GM18526 (cell line): Measurements from ENCODE around the gene ADRB2.

Experiments
- POLR2A ChIP-seq: IDR thresholded peaks from 3 replicates; pipeline ENCODE4 v1.6.1; 2011; ENCODE audit not compliant: insufficient read length; ENCODE audit errors: extremely low read depth

Gene ADRB2

GRCh38 chr5:148798786-148799185, 27.6 kb upstream of the ADRB2 start:
- TF ChIP-seq POLR2A: no peak

- no peak for TF ChIP-seq POLR2A
Measured at GRCh38 chr5:148799737-148800527, 26.5 kb upstream of the ADRB2 start.

GRCh38 chr5:148801682-148802276, 24.6 kb upstream of the ADRB2 start:
- TF ChIP-seq POLR2A: no peak

- no peak for TF ChIP-seq POLR2A
Measured at GRCh38 chr5:148804393-148804792, 22.0 kb upstream of the ADRB2 start.

DNA sequence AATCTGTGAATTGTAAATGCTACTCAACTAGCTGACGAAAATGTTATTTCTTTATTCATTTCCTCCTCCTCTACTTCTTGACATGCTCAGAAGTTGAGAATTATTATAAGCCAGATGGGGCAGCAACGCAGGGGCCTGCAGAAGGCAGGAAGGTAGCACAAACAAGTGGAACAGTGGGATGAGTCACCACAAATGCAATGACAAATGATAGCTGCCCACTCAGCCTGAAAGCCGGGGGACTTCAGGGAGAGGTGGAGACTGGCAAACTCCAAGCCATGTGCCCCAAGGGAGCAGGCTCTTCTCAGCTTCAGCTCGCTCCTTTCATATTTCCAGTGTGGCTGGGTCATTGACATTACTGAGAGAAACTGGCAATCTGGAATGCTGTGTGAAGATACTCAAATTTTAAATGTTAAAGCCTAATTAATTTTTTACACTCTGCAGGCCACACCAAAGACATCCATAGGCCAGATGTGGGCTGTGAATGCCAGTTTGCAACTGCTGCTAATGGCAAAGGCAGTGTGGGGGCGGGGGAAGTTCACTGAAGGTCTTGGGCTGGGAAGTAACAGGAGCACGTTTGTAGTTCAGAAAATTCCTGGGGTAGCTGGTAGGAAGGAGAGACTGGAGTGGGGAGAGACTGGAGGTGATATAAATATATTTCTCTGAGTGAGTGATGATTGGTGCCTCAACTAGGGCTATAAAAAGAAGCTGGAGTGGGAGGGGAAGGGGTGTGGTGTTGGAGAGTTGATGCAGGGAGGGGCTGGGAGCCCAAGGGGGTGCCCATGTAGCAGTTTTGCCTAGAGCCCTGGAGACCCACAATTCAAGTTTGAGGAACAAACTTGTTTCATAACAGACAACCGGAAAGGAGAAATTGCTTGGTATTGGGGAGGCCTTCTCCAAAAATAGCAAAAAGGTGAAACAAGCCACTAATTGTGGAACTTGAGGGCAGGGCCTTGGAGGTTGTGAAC, 20.8 kb upstream of the ADRB2 start:
- no peak for TF ChIP-seq POLR2A

DNA sequence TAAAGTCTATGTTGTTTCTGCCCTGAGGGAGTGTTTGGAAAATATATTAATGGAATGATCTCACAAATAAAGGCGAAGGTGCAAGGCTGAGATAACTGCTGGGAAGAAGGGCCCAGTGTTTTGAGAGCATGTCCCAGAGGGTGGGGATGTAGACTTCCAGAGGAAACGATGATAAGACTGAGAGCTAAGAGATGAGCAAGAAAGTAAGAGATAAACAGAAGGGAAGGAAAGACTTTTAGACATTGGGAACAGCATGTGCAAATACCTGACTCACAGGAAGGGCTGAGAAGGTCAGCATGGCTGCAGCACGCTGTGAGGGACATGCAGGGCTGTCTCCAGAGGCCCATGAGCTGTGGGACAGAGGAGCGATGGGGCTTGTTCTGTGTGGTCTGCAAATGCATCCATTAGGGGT, 19.9 kb upstream of the ADRB2 start:
- no peak for TF ChIP-seq POLR2A

GRCh38 chr5:148807851-148808250, 18.6 kb upstream of the ADRB2 start:
- no peak for TF ChIP-seq POLR2A

GRCh38 chr5:148808864-148809642, 17.4 kb upstream of the ADRB2 start:
- no peak for TF ChIP-seq POLR2A

- TF ChIP-seq POLR2A: no peak
Measured at GRCh38 chr5:148809781-148810524, 16.5 kb upstream of the ADRB2 start.

DNA sequence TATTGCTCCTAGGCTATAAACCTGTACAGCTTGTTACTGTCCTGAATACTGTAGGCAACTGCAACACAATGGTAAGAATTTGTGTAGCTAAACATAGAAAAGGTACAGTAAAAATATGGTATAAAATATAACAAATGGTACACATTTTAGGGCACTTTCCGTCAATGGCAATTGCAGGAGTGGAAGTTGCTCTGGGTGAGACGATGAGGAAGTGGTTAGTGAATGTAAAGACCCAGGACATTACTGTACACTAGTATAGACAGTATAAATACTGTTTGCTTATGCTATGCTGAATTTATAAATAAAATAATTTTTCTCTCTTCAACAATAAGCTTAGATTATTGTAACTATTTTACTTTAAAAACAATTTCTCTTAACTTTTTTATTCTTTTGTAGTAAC, 15.6 kb upstream of the ADRB2 start:
- no peak for TF ChIP-seq POLR2A

GRCh38 chr5:148811756-148812155, 14.7 kb upstream of the ADRB2 start:
- no peak for TF ChIP-seq POLR2A

DNA sequence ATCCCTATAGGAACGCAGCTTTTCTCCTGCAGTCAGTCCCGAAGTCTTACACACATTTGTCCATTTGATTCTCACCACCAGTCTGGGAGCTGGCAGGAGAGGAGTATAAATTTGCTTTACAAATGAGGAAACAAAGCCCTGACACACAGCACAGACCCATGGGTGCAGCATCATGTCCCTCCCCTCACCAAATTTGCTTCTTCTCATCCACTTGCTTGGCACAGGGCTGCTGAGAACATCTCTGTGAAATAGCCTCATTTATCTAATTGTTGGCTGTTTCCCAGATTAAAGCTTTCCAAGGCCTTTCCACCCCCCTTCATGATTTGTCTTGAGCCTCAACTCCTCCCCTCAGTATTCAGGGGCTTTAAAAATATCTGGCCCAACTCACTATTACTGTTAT, 11.3 kb upstream of the ADRB2 start:
- no peak for TF ChIP-seq POLR2A

GRCh38 chr5:148815578-148815977, 10.8 kb upstream of the ADRB2 start:
- TF ChIP-seq POLR2A: no peak

GRCh38 chr5:148816357-148816756, 10.1 kb upstream of the ADRB2 start:
- no peak for TF ChIP-seq POLR2A
